Keratinocyte (primary cell): ENCODE measurements around the gene ILKAP. TPM values are rescaled to one million over a fixed set of nuclear protein-coding genes. Genes with fewer than 3 reads are reported as not detected.

Experiments
- DNase-seq: peaks from one replicate; pipeline ENCODE4 v3.0.0-alpha.2; 2011; ENCODE audit warnings: low read depth, missing footprints, low spot score
- FAIRE-seq: peaks from 2 replicates; lab custom pipeline; 2011; peaks lifted over from hg19 to GRCh38; lab: Jason Lieb, UNC
- H2AFZ ChIP-seq: 2 replicates; pipeline ENCODE4 v1.6.0; 2012; ENCODE audit warnings: low read length, control low read depth, inconsistent platforms; ENCODE audit not compliant: control insufficient read depth
- H3K27ac ChIP-seq: 2 replicates; pipeline ENCODE4 v1.5.1; 2011; ENCODE audit warnings: low read length; ENCODE audit not compliant: control insufficient read depth, insufficient read depth
- H3K27me3 ChIP-seq: 3 replicates; pipeline ENCODE4 v1.6.0; 2011; ENCODE audit warnings: low read length; ENCODE audit not compliant: control insufficient read depth, insufficient read depth; ENCODE audit errors: extremely low read depth
- H3K36me3 ChIP-seq, 2 experiments: 2 replicates in 1 of 2; 3 replicates in 1 of 2; pipeline ENCODE4 v1.5.1; 2011; ENCODE audit warnings: low read length in 2 of 2, mild to moderate bottlenecking in 1 of 2; ENCODE audit not compliant: control insufficient read depth in 2 of 2, insufficient read depth in 2 of 2; ENCODE audit errors: extremely low read depth in 1 of 2
- H3K4me1 ChIP-seq: 3 replicates; pipeline ENCODE4 v1.5.1; 2011; ENCODE audit warnings: low read length; ENCODE audit not compliant: control insufficient read depth, insufficient read depth; ENCODE audit errors: extremely low read depth
- H3K4me2 ChIP-seq: 3 replicates; pipeline ENCODE4 v1.6.0; 2011; ENCODE audit warnings: low read depth, low read length; ENCODE audit not compliant: control insufficient read depth, insufficient read depth; ENCODE audit errors: extremely low read depth
- H3K4me3 ChIP-seq, 3 experiments: fragments of 200-600 bp in 1 of 3; sonication (generic) in 1 of 3; 2 replicates in 2 of 3; 3 replicates in 1 of 3; pipeline ENCODE4 v1.5.1; 2011 to 2016; ENCODE audit warnings: low read length in 3 of 3, mild to moderate bottlenecking in 3 of 3, control low read depth in 2 of 3, inconsistent platforms in 1 of 3, low read depth in 1 of 3, mixed read lengths in 1 of 3, mixed run types in 1 of 3, moderate library complexity in 1 of 3; ENCODE audit not compliant: control insufficient read depth in 2 of 3, insufficient read depth in 2 of 3; ENCODE audit errors: extremely low read depth in 1 of 3
- H3K79me2 ChIP-seq: 2 replicates; pipeline ENCODE4 v1.6.0; 2012; ENCODE audit warnings: low read length; ENCODE audit not compliant: control insufficient read depth, insufficient read depth
- H3K9ac ChIP-seq: 3 replicates; pipeline ENCODE4 v1.6.0; 2011; ENCODE audit warnings: low read length; ENCODE audit not compliant: control insufficient read depth, insufficient read depth; ENCODE audit errors: extremely low read depth
- H3K9me1 ChIP-seq: 3 replicates; pipeline ENCODE4 v1.6.0; 2011; ENCODE audit warnings: low read length; ENCODE audit not compliant: control insufficient read depth, insufficient read depth; ENCODE audit errors: extremely low read depth
- H3K9me3 ChIP-seq: 2 replicates; pipeline ENCODE4 v1.5.1; 2012; ENCODE audit warnings: low read depth, low read length; ENCODE audit not compliant: control insufficient read depth
- H4K20me1 ChIP-seq: 3 replicates; pipeline ENCODE4 v1.6.0; 2011; ENCODE audit warnings: low read length; ENCODE audit not compliant: control insufficient read depth, insufficient read depth; ENCODE audit errors: extremely low read depth
- CTCF ChIP-seq, 3 experiments: IDR thresholded peaks in 1 of 3; conservative IDR thresholded peaks in 1 of 3; optimal IDR thresholded peaks in 1 of 3; 2 replicates in 2 of 3; 3 replicates in 1 of 3; pipeline versions ENCODE3 to v1.5.1; 2011; ENCODE audit warnings: low read length in 3 of 3, mild to moderate bottlenecking in 3 of 3, moderate library complexity in 2 of 3, control low read depth in 1 of 3, inconsistent platforms in 1 of 3; ENCODE audit not compliant: insufficient read depth in 2 of 3; ENCODE audit errors: extremely low read depth in 1 of 3
- EZH2 ChIP-seq: IDR thresholded peaks from one replicate; pipeline ENCODE4 v1.6.1; 2012; ENCODE audit warnings: inconsistent platforms, mild to moderate bottlenecking, low read length, moderate library complexity
- dilution Hi-C: fragments of 300-500 bp; cut with MboI; formaldehyde crosslinking; loops from one replicate; pipeline ENCODE4 v1.7.0; 2020; ENCODE audit warnings: low sequenced_read_pairs; ENCODE audit not compliant: extremely low pct_ligation_motif_present
- polyA plus RNA-seq, 5 experiments: library from polyadenylated mRNA; depleted of rRNA in 3 of 5; stranded (reverse) in 3 of 5; stranded (forward) in 1 of 5; unstranded in 1 of 5; fragments of >200 nt; gene quantifications; 1 replicate in 1 of 5; 2 replicates in 3 of 5; 3 replicates in 1 of 5; pipeline versions ENCODE4 v1.2.1 to v1.2.3, GENCODE V29; 2011 to 2012; ENCODE audit warnings: missing spikeins in 2 of 5, low read depth in 1 of 5, low replicate concordance in 1 of 5

Gene ILKAP
- polyA plus RNA-seq, 1 donor (not counting 4 experiments of a cell fraction or from before 2014, with no cell fraction given): 39.1 TPM

GRCh38 chr2:238122287-238123217, 80.9 kb downstream of the ILKAP start:
- Histone ChIP-seq H3K36me3 (no peaks in the 10 kb centered on the region), H3K27me3 (peaks cover 31% of the 10 kb centered on the region), H3K9me1 (no peaks in the 10 kb centered on the region), H3K79me2 (no peaks in the 10 kb centered on the region), H3K4me3 (no peak overlapping the region), H3K4me1 (no peaks in the 10 kb centered on the region), H4K20me1 (no peaks in the 10 kb centered on the region), H3K4me2 (no peak overlapping the region), H2AFZ (no peak overlapping the region), H3K9me3 (no peaks in the 10 kb centered on the region), H3K9ac (no peak overlapping the region), H3K27ac (no peak overlapping the region)
- FAIRE-seq (no peak), DNase-seq (no peak)
- dilution Hi-C loops: no loop called here
- TF ChIP-seq CTCF (optimal IDR thresholded peaks at IDR 0.05 in 1 of 3, IDR thresholded peaks at IDR 0.05 in 1 of 3, conservative IDR thresholded peaks at IDR 0.05 in 1 of 3; ENCODE audit: extremely low read depth in 1 of 3, insufficient read depth in 2 of 3, low read length in 3 of 3) (no peak), EZH2 (no peak)

GRCh38 chr2:238121511-238122286, 81.8 kb downstream of the ILKAP start:
- no peak for DNase-seq
- H3K9me3 ChIP-seq: no peaks in the 10 kb centered on the region
- no peak overlapping the region for H3K4me3 ChIP-seq
- H3K4me2 ChIP-seq: no peak overlapping the region
- H3K27me3 ChIP-seq: peaks cover 33% of the 10 kb centered on the region
- dilution Hi-C loops: no loop called here
- no peaks in the 10 kb centered on the region for H4K20me1 ChIP-seq
- H3K9me1 ChIP-seq: no peaks in the 10 kb centered on the region
- H3K4me1 ChIP-seq: no peaks in the 10 kb centered on the region
- TF ChIP-seq EZH2 (no peak), CTCF (optimal IDR thresholded peaks at IDR 0.05 in 1 of 3, IDR thresholded peaks at IDR 0.05 in 1 of 3, conservative IDR thresholded peaks at IDR 0.05 in 1 of 3; ENCODE audit: extremely low read depth in 1 of 3, insufficient read depth in 2 of 3, low read length in 3 of 3) (no peak)
- no peaks in the 10 kb centered on the region for H3K79me2 ChIP-seq
- no peaks in the 10 kb centered on the region for H3K36me3 ChIP-seq
- no peak for FAIRE-seq
- H2AFZ ChIP-seq: no peak overlapping the region
- no peak overlapping the region for H3K9ac ChIP-seq
- H3K27ac ChIP-seq: no peak overlapping the region
